Cardiac muscle cell (in vitro differentiated cells and primary cell): ENCODE measurements around the gene ATPAF2. TPM values are rescaled to one million over a fixed set of nuclear protein-coding genes. Genes with fewer than 3 reads are reported as not detected.

Experiments
- DNase-seq, 2 donors: peaks; one replicate each; pipeline versions ENCODE4 v3.0.0 to v3.0.0-alpha.2; 2010 to 2017; ENCODE audit warnings: low read depth in 1 of 2, low spot score in 1 of 2
- H3K27ac ChIP-seq: fragments of 200-600 bp; sonication (generic); 2 replicates; pipeline ENCODE4 v1.5.1; 2016
- H3K27me3 ChIP-seq: fragments of 200-600 bp; sonication (generic); 2 replicates; pipeline ENCODE4 v1.6.0; 2016; ENCODE audit warnings: control low read depth
- H3K36me3 ChIP-seq: fragments of 200-600 bp; sonication (generic); 2 replicates; pipeline ENCODE4 v1.5.1; 2016; ENCODE audit warnings: control low read depth
- H3K4me1 ChIP-seq: fragments of 200-600 bp; sonication (generic); 2 replicates; pipeline ENCODE4 v1.8.1; 2017; ENCODE audit warnings: low read depth, mild to moderate bottlenecking, mixed run types
- H3K4me3 ChIP-seq: fragments of 200-600 bp; sonication (generic); 2 replicates; pipeline ENCODE4 v1.5.1; 2016; ENCODE audit warnings: mild to moderate bottlenecking
- H3K9me3 ChIP-seq: fragments of 200-600 bp; sonication (generic); 2 replicates; pipeline ENCODE4 v1.5.1; 2017; ENCODE audit warnings: low read depth, mild to moderate bottlenecking, control low read depth
- polyA plus RNA-seq: library from polyadenylated mRNA; unstranded; fragments of >200 nt; fragmentation: Nextera tagmentation; extraction: Ambion mirVana; gene quantifications from 2 replicates; pipeline ENCODE4 v1.2.1, GENCODE V29; 2016
- total RNA-seq: library from RNA; depleted of rRNA; stranded (reverse); fragments of >200 nt; gene quantifications from 2 replicates; pipeline ENCODE4 v1.2.3, GENCODE V29; 2016
- TF ChIP-seq, protein P1 (sequence below): IDR thresholded peaks from 2 replicates; pipeline ENCODE4 v1.5.1; 2012; ENCODE audit warnings: low read depth, mild to moderate bottlenecking, low read length

Gene ATPAF2
- total and polyA plus RNA-seq, 2 experiments from 2014 or later, result 40.3 to 49.4 TPM

DNA sequence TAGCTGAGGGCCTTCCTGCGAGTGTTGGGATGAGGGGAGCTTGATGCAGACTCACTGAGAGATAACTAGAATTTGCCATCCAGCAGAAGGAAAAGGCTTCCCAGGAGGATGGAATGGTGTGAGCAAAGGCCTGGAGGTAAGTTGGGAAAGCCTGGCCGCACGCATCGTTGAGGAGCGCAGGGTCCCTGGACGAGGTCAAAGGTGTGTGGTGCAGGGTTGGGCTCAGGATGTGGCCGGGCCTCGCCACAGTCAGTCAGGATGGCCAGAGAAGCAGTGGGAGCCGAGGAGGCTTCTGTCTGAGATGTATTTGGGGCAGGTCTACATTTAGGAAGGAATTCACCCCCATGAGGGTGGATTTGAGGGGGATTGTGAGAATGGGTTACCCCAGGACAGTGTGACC is 49.9 kb downstream of the ATPAF2 start:
- DNase-seq, result no peak
- Histone ChIP-seq H3K36me3 (no peaks in the 10 kb centered on the region), H3K4me3 (no peak overlapping the region), H3K9me3 (no peaks in the 10 kb centered on the region), H3K27me3 (no peaks in the 10 kb centered on the region), H3K4me1 (peaks cover 7% of the 10 kb centered on the region), H3K27ac (no peak overlapping the region)
- TF ChIP-seq, protein P1, sequence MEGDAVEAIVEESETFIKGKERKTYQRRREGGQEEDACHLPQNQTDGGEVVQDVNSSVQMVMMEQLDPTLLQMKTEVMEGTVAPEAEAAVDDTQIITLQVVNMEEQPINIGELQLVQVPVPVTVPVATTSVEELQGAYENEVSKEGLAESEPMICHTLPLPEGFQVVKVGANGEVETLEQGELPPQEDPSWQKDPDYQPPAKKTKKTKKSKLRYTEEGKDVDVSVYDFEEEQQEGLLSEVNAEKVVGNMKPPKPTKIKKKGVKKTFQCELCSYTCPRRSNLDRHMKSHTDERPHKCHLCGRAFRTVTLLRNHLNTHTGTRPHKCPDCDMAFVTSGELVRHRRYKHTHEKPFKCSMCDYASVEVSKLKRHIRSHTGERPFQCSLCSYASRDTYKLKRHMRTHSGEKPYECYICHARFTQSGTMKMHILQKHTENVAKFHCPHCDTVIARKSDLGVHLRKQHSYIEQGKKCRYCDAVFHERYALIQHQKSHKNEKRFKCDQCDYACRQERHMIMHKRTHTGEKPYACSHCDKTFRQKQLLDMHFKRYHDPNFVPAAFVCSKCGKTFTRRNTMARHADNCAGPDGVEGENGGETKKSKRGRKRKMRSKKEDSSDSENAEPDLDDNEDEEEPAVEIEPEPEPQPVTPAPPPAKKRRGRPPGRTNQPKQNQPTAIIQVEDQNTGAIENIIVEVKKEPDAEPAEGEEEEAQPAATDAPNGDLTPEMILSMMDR, result no peak

DNA sequence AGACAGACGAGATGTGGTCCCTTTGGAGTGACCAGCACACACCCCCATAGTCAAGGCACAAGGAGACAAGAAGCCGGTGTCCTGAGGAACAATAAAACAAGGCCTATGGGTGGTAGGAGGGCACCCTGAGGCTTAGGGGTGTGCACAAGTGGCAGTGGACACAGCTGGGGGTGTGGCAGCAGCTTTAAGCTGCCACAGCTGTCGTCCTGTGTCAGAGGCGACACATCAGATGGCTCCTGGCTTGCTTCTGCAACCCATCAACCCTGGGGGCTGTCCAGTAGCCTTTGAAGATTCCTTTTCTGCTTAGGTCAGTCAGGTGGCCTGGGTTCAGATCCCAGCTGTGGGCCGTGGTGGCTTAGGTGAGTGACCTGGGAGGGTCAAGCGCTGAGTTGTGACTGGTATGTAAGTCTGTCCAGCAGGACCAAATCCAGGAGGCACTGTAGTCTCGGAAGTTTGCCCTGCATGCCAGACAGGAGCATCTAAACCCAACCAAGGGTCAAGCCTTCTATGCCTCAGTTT is 50.5 kb downstream of the ATPAF2 start:
- no peak overlapping the region for H3K27ac ChIP-seq
- no peaks in the 10 kb centered on the region for H3K9me3 ChIP-seq
- TF ChIP-seq, protein P1, result no peak
- H3K27me3 ChIP-seq, result no peaks in the 10 kb centered on the region
- no peak for DNase-seq
- no peak overlapping the region for H3K4me3 ChIP-seq
- peaks cover 5% of the 10 kb centered on the region for H3K4me1 ChIP-seq
- no peaks in the 10 kb centered on the region for H3K36me3 ChIP-seq

DNA sequence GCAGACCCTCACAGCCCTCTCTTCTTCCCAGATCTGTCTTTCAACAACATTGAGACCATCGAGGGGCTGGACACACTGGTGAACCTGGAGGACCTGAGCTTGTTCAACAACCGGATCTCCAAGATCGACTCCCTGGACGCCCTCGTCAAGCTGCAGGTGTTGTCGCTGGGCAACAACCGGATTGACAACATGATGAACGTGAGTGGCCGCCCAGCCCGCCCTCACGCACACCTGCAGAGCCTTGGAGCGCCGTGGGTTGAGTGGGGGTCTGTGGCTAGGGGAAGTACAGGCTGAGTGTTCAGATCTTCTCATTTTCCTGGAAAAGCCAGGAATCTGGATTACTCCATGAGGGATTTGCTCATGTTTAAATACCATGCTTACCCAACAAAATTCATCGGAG is 51.1 kb downstream of the ATPAF2 start:
- Histone ChIP-seq H3K27ac (no peak overlapping the region), H3K9me3 (no peaks in the 10 kb centered on the region), H3K4me3 (no peak overlapping the region), H3K36me3 (no peaks in the 10 kb centered on the region), H3K4me1 (peaks cover 5% of the 10 kb centered on the region), H3K27me3 (no peaks in the 10 kb centered on the region)
- TF ChIP-seq, protein P1, result no peak
- DNase-seq, result no peak

DNA sequence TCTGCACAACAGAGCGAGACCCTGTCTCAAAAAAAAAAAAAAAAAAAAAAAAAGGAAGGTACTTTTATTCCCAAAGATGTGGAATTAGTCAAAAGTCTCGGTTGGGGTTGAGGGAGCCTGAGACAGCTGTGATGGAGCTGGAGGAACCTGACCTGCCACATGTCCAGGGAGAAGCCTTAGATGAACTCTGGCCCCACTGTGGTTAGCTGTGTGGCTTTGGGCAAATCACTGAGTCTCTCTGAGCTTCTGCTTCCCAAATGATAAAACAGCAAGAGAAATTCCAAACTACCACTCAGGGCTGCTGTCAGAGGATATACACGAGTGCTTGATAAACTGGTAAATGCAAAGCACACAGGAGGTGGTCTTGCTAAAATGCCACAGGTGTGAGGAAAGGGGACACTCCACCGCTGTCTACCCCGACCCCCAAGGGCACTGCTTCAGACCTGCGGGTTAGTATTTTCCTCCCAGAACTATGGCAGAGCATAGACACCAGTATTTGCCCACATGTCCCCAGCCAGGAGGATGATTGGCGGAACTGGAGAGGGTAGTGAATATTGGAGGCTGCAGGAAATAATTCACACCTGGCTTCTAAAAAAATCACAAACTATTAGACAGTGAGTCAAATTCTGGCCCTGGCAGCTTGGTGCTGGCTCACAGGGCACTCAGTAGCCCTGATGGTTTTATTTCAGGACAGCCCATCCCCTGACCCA is 51.6 kb downstream of the ATPAF2 start:
- no peak for DNase-seq
- Histone ChIP-seq H3K27ac (no peak overlapping the region), H3K4me1 (peaks cover 5% of the 10 kb centered on the region), H3K27me3 (no peaks in the 10 kb centered on the region), H3K4me3 (no peak overlapping the region), H3K9me3 (no peaks in the 10 kb centered on the region), H3K36me3 (no peaks in the 10 kb centered on the region)
- TF ChIP-seq, protein P1, result no peak

DNA sequence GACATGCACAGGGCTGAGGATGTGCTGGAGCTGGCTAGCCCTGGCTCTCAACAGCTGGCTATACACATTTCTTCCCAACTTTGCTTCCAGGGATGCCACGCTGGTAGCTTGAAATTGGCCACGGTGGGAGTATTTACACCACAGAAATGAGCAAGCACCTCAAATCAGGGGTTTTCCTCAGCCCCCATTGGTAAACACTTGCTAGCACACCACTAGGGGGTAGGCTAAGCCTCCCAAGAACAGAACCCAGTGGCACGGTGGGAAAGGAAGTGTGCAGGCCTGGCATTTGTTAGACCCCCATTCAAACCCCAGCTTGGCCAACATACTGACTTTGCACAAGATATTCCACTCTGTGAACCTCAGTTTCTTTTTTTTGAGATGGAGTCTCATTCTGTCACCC is 53.4 kb downstream of the ATPAF2 start:
- Histone ChIP-seq H3K27ac (no peak overlapping the region), H3K4me1 (peaks cover 5% of the 10 kb centered on the region), H3K9me3 (no peaks in the 10 kb centered on the region), H3K27me3 (no peaks in the 10 kb centered on the region), H3K36me3 (no peaks in the 10 kb centered on the region), H3K4me3 (no peak overlapping the region)
- peak; percentile 21 to 23 for DNase-seq
- TF ChIP-seq, protein P1, result peak; percentile 42
